ENCODE measurements around the gene TEK.
"Not testable (repeated sequence)": the region's sequence is repeated elsewhere in the genome, so short reads cannot be mapped to it uniquely, and the experiment has no call there.

The TEK gene

DNA sequence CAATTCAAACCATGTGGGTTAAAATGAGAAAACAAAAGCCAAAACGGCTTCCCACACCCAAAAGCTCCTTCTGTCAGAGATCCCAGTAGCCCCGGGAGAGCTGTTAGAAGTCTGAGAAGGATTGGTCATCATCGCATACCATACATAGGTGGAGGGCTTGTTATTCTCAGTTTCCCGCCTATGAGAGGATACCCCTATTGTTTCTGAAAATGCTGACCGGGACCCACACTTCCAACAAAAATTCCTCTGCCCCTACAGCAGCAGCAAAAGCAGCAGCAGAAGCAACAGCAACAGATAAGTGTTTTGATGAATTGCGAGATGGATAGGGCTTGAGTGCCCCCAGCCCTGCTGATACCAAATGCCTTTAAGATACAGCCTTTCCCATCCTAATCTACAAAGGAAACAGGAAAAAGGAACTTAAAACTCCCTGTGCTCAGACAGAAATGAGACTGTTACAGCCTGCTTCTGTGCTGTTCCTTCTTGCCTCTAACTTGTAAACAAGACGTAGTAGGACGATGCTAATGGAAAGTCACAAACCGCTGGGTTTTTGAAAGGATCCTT, at the start of gene TEK:
TSS of gene TEK (plus strand) at position 245 of the 561 bp plus-strand sequence. CDS start 366 bp downstream, outside the sequence.
- DNase-seq = no peak

DNA sequence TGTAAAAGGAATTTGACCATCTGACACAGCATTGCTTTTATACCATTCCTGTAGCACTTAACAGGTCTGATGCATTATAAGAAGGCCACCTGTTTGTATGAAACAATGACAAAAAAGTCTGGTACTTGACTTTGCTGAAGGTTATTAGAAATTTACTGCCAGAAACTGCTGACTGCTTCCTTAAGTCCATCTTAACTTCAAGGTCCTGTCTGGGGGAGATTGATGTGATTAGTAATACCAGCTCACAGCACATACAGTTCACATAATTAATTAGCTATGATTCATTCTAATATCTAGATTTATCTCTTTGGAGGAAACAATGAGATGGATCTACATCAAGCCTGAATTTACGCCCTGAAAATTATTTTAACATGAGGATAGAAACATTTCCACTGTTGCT, 49.6 kb upstream of the TEK start:
- DNase-seq = no peak

DNA sequence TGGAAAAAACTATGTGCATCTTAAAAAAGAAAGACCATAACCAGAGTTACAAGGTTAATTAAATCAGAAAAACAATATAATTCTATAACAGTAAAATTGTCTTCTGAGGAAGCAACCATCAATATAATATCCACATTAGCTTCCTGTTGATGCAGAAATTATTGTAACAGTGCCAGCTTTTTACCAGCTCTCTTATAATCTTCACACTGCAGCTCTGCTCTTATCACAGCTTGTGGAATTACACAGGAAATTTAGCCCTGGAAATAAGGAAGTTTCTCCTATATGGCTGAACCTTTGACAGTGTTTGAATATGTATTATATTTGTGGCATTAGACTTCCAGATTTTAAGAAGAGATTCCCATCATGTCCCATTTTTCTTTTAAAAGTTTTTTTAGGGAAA, 49.1 kb upstream of the TEK start:
- DNase-seq = no peak

DNA sequence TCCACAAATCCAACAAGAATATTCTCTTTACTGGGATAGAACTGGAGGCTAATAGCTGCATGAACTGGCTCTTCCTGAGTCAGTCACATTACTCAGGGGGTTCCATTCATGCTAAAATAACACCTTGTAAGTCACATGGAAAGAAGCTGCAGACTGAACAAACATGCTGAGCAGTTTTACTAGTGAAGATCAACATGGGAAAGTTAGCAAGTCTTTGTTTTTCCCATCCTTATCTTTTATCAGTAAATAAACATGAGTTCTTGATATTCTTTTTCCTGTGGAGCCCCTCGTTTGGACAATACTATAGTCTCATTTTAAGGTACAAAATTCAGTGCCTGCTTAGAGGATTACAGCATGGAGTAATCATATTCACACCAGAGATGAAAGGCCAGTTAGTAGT, 43.7 kb upstream of the TEK start:
- no peak for DNase-seq

DNA sequence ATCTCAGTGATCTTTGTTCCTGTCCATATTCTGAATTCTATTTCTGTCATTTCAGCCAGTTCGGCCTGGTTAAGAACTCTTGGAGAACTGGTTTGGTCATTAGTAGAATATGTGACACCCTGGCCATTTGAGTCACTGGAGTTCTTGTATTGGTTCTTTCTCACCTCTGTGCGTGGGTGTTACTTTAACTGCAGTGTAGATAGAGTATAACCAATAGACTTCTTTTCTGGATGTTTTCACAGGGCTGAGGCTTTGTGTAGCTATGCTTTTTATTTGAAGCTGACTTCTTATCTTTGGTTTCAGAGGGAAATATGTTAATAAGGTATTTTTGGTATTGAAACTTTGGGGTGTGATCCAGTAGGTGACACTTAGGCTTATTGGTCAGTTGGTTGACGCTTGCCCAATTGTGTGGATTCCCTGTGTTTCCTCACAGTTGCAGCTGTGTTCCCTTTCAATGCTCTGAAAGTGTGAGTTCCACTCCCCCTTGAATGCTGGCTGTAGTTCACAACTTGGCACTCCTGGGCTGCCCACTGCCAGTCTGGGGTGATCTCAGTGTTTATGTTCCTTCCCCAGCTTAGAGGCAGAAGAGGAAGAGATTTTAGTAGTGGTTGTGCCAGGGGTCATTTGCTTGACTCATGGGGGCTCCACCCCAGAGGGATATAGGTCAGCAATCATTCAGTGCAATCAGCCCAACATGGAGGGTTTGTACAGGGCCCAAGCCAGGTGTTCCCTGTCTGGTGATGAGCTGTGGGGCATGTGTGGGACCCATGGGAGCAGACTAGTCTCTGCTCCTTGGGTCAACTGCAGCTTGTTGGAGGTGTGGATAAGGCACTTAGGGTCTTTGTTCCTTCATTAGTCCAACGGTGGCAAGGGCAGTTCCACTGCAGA, 34.9 kb upstream of the TEK start:
- no peak for DNase-seq

DNA sequence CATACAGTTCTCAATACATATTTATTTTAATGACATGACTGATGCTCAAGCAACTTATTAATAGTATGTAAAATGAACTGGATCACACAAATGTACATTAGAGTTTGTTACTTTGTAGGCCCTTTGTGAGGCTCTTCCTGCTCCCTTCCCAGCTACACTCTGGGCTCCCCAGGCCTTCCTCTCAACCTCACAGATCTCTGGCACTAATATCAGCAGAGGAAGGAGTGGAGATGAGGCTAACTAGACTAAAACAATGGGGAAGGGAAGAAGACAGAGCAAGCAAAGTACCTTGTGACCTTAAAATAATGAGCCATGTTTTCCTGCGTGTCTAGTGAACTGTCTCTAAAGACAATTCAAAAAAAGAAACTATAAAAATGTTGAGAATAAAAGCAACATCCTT, 30.3 kb upstream of the TEK start:
- no peak for DNase-seq

DNA sequence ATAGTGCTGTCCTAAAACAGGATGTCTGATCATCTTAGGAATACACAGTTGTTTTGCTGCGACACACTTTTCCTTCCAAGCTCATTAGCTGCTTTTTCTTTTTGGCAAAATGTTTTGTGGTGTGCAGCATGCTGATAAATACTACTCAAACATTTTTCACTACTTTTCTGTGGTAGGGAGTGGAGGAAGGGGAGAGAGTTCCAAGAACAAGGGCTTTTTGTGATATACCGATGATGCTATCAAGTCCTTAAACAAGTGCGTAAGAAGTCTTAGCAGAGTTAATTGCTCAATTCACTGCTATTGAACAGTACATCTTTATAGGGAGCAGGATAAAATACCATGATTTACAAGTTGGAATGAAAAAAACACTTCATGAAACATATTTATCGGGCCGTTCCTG, 23.6 kb upstream of the TEK start:
- no peak for DNase-seq

DNA sequence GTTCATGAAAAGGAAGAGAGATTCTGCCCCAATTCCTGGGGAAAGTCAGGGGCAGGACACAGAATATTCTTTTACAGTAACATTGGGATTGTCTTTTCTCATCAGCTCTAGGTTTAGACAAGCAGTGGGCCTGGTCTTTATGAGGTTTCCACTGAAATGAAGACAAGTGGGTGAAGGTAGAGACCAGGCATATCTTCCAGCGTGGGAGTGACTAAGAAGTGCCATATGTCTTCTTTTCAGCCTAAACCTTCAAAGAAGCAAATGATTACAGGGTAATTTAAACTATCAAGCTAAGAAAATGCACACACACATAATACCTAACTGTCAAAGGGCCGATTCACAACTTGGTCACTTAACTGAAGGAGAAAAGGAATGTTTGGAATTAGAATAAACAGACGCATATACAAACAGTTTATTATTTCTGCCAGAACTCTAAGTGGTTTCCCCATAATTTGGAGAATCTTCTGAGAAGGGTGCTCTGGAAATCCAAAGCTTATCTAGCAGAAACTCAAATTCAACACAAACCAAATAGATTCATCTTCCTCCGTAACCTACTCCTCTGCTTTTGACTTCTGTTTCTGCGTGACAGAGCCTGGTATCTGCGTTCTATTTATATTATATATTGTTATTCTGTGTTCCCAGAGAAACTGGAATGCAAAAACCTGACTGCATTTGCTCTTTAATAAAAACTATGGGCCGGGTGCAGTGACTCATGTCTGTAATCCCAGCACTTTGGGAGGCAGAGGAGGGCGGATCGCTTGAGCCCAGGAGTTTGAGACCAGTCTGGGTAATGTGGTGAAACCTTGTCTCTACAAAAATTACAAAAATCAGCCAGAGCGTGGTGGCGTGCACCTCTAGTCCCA, 22.0 kb upstream of the TEK start:
- no peak for DNase-seq

DNA sequence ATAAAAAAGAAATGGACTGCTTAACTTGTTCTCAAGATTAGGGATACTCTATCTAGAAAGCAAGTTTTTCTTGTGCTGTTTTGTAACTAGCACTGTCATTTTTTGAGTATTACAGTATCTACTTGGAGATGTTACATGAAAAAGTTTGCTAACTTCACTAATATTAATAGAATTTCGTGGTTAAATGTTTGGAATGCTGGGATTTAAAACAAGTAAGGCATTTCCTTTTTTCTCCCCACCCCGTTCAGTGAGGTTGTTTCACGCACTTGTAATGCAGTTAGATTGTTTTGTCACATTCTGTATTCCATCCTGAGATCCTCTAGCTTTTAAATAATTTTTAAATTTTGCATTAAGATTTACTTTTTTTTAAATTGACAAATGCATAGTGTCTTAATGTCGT, 20.0 kb upstream of the TEK start:
- DNase-seq = no peak

DNA sequence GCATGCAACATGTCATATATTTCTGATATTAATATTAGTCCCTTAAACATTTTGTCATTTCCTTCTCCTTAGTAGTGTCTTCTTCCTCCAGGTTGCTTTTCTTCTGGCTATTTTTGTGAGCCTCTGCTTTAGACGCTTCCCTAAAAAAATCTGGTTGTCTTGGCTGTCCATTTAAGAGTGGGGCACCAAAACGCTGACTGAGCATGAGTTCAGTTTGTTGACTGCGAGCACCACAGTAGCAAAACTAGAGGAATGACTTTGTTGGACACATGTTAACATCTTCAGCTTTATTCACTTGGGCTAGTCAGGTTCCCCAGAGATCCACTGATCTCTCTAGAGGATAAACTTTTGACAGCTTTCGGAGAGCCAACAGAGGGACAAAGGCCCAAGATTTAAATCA, 19.3 kb upstream of the TEK start:
- no peak for DNase-seq

DNA sequence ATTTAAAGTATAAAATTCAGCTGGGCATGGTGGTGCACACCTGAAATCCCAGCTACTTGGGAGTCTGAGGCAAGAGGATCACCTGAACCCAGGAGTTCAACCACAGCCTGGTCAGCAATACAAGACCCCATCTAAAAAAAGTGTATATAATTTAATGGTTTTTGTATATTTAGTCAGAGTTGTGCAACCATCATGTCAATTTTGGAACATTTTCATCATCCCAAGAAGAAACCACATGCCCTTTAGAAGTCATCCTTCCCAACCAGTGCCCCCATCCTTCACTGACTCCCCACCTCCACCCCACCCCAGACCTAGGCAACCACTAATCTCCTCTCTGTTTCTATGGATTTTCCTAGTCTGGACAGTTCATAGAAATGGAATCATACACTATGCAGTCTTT, 18.8 kb upstream of the TEK start:
- no peak for DNase-seq

DNA sequence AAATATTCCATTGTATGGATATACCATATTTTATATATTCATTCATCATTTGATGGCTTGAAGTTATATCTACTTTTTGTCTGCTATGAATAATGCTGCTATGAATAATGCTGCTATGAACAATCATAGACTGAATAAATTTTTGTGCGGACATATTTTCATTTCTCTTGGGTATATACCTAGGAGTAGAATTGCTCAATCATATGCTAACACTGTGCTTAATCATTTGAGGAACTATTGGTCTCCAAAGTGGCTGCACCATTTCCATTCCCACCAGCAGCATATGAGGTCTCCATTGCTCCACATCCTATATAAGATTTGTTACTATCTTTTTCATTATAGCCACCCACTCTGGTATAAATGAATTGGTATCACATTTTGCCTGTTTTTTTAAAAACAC, 18.3 kb upstream of the TEK start:
- DNase-seq = no peak

DNA sequence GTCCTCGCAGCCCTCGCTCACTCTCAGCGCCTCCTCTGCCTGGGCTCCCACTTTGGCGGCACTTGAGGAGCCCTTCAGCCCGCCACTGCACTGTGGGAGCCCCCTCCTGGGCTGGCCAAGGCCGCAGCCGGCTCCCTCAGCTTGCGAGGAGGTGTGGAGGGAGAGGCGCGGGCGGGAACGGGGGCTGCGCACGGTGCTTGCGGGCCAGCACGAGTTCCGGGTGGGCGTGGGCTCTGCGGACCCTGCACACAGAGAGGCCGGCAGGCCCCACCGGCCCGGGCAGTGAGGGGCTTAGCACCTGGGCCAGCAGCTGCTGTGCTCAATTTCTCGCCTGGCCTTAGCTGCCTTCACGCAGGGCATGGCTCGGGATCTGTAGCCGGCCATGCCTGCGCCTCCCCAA, 16.5 kb upstream of the TEK start:
- DNase-seq = not testable (repeated sequence)

DNA sequence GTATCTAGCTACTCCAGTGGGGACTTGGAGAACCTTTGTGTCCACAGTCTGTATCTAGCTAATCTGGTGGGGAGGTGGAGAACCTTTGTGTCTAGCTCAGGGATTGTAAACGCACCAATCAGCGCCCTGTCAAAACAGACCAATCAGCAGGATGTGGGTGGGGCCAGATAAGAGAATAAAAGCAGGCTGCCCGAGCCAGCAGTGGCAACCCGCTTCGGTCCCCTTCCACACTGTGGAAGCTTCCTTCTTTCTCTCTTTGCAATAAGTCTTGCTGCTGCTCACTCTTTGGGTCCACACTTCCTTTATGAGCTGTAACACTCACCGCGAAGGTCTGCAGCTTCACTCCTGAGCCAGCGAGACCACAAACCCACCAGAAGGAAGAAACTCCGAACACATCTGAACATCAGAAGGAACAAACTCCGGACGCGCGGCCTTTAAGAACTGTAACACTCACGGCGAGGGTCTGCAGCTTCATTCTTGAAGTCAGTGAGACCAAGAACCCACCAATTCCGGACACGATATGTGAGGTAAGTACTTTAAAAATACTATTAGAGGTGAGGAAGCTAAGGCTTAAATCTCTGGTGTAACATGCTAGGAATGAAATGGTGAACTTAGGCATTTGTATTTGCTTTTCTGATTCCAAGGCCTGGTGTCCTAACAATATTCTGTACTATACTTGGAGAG, 15.5 kb upstream of the TEK start:
- DNase-seq = not testable (repeated sequence)

DNA sequence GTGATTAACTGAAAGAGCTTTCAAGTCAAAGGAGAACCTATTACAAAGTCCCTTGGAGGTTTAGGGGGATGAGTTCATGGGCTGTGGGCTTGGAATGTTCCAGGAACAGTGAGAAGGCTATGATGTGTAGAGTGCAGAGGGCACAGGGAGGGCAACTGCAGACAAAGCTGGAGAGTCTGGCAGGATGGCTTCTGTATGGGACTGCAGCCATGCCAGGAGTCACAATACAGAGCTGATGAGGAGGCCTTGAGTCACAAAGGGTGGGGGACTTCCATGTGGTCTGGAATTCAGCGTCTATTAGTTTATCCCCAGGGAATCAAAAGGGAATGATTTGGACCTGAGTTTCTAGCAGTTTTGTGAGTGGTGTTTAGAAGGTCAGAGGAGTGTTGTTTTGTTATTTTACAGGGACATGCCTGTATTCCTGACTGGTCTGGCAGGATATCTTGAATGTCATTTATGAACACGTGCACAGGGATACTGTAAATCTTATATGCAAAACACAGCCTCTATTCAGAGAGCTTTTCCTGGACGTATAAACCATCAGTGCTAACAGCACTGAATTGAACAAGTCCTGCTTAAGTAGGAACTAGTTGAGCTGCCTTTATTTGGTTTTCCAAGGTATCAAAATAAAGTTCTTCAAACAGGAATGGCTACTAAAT, 14.3 kb upstream of the TEK start:
- DNase-seq = no peak

DNA sequence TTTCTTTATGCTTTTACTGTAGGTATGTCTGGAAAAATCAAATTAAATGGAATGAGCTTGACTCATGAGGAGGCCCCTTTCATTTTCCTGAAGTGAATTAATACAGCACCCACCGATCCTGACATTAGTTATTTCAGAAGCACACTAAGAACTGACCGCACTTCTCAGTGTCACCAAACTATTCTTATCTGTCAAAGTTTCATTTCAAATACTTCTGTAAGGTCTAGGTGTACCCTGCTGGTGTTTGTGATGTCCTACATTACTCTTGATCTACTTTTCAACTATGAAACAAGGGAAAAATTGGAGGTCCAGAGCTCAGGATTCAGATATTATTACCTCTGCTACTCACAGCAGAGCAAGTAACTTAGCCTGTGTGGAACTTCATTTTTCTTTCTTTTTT, 1.8 kb upstream of the TEK start:
- DNase-seq = no peak

DNA sequence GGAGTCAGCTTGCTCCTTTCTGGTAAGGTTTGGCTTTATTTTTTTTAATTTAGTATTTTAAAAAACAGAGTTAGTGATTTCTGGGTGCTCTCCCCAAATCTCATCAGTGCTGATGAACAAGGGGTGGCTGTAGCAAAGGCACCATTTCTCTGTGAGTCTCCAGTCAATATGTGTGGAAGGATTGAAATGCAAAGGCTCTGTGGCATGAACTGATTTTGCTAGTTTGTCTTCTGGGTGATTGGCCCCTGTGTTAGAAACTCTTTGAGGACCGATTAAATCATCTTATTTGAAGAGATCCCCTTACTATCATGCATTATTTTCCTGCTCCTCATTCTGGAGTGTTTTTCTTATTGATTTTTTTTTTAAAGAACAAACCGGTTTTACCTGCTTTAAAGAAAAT, 596 bp downstream of the TEK start:
- no peak for DNase-seq

DNA sequence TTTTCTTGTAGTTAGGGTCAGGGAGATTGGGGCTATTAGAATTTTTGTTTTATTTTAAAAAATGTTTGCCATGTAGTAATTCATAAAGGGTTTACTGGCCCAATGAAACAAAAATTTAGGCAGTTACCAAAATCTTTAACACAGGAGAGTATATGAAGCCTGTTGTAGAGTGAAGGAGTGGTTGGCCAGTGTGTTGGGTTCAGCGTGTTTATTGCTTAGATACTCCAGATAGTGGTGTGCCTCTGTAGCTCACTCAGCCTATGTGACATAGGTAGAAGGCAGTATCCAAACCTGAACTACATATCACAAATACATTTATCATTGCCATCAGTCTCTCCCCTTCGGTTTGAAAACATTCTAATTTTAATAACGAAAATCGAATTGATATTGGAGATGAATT, 1.2 kb downstream of the TEK start:
- no peak for DNase-seq

DNA sequence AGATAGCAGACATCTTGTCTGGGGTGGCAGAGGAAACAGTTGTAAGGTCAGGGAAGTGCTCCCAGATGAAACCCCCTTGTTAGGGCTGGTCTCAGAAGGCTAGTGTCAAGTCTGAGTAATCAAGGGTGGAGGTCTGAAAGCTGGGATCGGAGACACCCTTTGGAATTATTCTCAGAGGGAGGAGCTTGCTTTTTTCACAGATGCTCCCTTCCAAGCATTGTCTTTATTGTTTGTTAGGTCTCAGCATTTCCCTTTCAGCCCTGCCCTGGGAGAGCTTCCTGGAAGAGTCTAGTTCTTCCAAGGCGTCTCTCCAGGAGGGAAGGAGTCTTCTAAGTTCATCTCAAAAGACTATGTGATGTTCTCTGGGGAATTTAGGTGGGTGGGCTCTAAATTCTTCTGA, 3.2 kb downstream of the TEK start:
- no peak for DNase-seq

DNA sequence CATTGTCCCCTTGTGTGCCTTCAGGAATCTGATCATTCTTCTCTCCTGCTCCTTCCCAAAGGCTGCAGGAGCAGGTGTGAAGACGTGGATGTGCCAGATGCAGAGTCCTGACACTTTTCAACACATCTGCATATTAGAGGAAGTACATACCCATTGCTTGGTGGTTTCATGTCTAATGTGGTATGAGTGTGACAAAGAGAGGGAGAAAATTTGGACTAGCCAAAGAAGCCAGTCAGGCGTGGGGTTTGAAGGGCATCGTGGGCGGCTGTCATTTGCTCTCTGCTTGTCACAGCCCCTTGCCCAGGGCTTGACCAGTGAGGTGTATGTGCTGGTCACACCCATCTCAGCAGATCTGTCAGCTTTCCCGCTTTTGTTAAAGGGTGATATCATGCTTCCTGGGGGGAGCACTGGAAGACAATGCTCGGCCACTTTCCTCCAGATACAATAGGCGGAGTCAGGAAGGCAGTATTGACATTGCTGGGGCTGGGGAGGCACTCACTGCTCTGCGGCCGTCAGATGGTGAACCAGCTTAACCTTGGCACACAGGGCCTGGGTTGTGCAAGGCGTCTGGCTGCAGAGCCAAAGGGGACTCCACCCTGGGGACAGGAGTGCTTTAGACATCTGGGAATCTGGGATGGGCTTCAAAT, 8.6 kb downstream of the TEK start:
- no peak for DNase-seq

DNA sequence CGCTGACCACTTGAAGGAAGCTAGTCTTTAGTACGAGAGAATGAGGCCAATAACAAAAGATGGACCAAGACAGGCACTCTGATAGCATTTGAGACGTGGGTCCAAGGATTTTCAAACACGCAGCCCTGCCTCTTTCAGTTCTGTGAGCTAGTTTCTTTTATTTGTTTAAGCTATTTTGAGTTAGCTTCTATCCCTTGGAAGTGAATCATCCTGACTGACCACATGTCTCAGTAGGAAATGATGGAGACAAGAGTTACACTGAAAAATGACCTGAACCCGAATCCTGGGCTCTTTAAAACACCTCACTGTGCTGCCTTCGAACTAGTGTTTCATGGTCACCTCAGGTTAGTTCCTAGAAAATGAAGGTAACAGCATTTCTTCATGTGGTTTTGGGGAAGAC, 9.9 kb downstream of the TEK start:
- DNase-seq = no peak

All from anterior cingulate cortex (tissue), 58 donors.